T-helper 2 cell (primary cell): ENCODE data around the gene POLDIP2.

Experiments
- DNase-seq, 5 experiments: peaks; one replicate each; pipeline versions ENCODE4 v3.0.0 to v3.0.0-alpha.2; 2012 to 2022

Gene POLDIP2

GRCh38 chr17:28335201-28335958 lies 21.9 kb downstream of the POLDIP2 start, which contains the start of the genes IFT20 and TNFAIP1:
IFT20 (minus strand) TSS chr17:28335472; CDS start chr17:28331985, 3,487 bp downstream.
TNFAIP1 (plus strand) TSS chr17:28335761; CDS start chr17:28339522, 3,761 bp downstream.
- DNase-seq, result peak; percentile 87 to 100 (median 97)

- peak in 1 of 5 experiments; percentile 32 for DNase-seq
These were observed 22.6 kb downstream of the POLDIP2 start for GRCh38 chr17:28334666-28335200.

- no peak for DNase-seq
These were observed 23.2 kb downstream of the POLDIP2 start for GRCh38 chr17:28334171-28334570.

GRCh38 chr17:28333083-28333746 lies 24.1 kb downstream of the POLDIP2 start:
- DNase-seq, result no peak

GRCh38 chr17:28331891-28332420 lies 25.4 kb downstream of the POLDIP2 start:
- no peak for DNase-seq

GRCh38 chr17:28330671-28331070 lies 26.7 kb downstream of the POLDIP2 start:
- DNase-seq, result no peak

- DNase-seq, result no peak
These were observed 29.0 kb downstream of the POLDIP2 start for GRCh38 chr17:28328325-28328724.

GRCh38 chr17:28327709-28328108 lies 29.6 kb downstream of the POLDIP2 start:
- no peak for DNase-seq

GRCh38 chr17:28327031-28327607 lies 30.2 kb downstream of the POLDIP2 start:
- peak in 1 of 5 experiments; percentile 75 for DNase-seq

- DNase-seq, result no peak
These were observed 31.2 kb downstream of the POLDIP2 start for GRCh38 chr17:28326114-28326513.

- no peak for DNase-seq
These were observed 32.1 kb downstream of the POLDIP2 start for GRCh38 chr17:28325211-28325610.

GRCh38 chr17:28324781-28325180 lies 32.5 kb downstream of the POLDIP2 start:
- DNase-seq, result no peak

- DNase-seq, result no peak
These were observed 33.0 kb downstream of the POLDIP2 start for GRCh38 chr17:28324267-28324745.

GRCh38 chr17:28320215-28321061 lies 36.9 kb downstream of the POLDIP2 start:
- DNase-seq, result no peak

GRCh38 chr17:28319598-28319935 lies 37.8 kb downstream of the POLDIP2 start:
- no peak for DNase-seq

- peak; percentile 87 to 98 (median 93) for DNase-seq
These were observed 38.3 kb downstream of the POLDIP2 start, which contains the start of gene TMEM97 for GRCh38 chr17:28318759-28319597. TMEM97 (plus strand) TSS chr17:28319200; CDS start chr17:28319240, 40 bp downstream.

GRCh38 chr17:28317966-28318758 lies 39.2 kb downstream of the POLDIP2 start:
- DNase-seq, result no peak

- DNase-seq, result no peak
These were observed 40.0 kb downstream of the POLDIP2 start for GRCh38 chr17:28317099-28317965.
